ENCODE results near the gene SLC6A8.
"Not testable (repeated sequence)": the region's sequence is repeated elsewhere in the genome, so short reads cannot be mapped to it uniquely, and the experiment has no call there.

SLC6A8 gene

DNA sequence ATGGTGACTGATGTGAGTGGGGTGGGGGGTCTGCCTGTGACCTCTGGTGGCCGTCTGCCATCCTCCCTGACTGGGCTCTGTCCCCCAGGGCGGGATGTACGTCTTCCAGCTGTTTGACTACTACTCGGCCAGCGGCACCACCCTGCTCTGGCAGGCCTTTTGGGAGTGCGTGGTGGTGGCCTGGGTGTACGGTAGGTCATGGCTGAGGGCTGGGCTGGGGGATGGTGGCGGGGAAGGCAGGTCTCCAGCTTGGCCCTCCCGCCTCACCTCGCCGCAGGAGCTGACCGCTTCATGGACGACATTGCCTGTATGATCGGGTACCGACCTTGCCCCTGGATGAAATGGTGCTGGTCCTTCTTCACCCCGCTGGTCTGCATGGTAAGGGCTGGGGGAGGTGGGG is 6.5 kb downstream of the SLC6A8 start:
- DNase-seq, result not testable (repeated sequence)

DNA sequence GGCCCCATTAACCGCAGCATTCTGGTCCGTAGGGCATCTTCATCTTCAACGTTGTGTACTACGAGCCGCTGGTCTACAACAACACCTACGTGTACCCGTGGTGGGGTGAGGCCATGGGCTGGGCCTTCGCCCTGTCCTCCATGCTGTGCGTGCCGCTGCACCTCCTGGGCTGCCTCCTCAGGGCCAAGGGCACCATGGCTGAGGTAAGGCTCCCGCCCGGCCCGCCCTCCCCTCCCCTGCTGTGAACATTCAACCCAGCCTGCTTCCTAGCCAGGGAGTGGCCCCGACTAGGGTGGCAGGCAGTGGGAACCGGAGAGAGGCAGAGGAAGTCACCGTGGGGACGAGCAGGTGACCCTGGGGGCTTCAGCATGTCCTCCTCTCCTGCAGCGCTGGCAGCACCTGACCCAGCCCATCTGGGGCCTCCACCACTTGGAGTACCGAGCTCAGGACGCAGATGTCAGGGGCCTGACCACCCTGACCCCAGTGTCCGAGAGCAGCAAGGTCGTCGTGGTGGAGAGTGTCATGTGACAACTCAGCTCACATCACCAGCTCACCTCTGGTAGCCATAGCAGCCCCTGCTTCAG is 7.1 kb downstream of the SLC6A8 start:
- no peak for DNase-seq

DNA sequence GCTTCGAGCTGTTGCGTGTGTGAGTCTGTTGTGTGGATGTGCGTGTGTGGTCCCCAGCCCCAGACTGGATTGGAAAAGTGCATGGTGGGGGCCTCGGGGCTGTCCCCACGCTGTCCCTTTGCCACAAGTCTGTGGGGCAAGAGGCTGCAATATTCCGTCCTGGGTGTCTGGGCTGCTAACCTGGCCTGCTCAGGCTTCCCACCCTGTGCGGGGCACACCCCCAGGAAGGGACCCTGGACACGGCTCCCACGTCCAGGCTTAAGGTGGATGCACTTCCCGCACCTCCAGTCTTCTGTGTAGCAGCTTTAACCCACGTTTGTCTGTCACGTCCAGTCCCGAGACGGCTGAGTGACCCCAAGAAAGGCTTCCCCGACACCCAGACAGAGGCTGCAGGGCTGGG is 8.4 kb downstream of the SLC6A8 start:
- no peak for DNase-seq

GRCh38 chrX:153696538-153696937 is 8.8 kb downstream of the SLC6A8 start:
- not testable (repeated sequence) for DNase-seq

GRCh38 chrX:153696986-153697722 is 9.4 kb downstream of the SLC6A8 start:
- DNase-seq, result not testable (repeated sequence)

DNA sequence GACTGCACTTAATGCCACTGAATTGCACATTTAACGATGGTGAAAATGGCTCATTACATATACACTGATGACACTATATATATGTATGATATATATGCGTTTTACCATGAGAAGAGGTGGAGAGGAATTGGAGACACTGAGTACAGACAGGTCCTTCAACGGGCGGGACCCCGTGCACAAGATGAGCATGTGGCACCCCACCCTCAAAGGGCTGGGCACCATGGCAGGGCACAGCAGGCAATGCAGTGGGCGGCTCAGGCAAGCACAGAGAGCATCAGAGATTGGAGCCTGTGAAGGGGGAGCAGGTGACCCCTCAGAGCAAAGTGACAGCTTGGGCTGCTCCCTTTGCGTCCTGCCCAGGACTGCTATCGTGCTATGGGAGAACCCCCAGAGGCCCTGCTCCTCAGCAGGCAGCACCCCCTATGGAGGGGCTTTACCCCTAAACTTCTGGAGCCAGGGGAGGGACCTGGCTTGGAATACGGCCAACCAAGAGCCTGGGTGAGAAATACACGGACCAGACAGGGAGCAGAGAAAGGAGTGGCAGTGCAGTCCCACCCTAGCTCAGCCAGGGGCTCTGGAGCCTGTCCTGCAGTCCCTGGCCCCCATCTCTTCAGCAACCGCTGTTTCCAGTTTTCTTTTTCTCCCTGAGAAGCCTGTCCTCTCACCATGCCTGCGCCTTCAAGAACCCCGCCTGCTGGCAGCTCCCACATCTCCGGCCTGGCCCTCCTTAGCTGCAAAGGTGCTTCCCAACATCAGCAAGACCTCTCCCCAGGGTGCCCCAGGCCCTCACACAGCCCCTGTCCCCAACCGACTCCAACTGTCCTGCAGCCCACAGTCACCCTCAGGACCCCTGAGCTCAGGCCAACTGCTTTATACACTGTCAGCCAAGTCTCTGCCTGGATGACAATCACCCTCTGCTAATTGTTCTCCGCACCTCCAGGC is 10.5 kb downstream of the SLC6A8 start:
- no peak for DNase-seq

DNA sequence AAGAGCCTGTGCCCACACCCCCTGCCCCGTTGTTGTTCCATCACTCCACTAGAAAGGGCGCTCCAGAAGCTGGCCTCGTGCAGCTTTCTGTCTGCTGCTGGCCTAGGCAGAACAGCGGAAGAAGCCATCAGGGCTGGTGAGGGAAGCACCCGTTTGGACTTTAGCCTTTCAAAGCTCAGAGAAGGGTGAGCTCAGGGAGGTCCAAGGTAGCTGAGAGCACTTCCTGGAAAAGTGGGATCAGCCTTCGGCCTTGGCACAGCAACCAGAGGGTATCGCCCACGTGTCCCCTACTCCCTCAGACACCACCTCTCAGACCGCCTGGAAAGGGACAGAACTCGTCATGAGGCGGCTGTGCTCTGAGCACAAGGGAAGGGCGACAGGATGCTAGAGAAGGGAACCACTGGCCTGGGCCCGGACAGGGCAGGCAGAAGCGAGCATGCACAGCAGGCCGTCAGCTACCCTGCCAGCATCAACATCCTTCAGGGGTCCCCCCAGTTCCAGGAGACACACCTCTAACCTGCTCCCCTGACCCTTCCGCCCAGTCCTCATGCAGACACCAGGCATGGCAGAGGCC is 11.6 kb downstream of the SLC6A8 start:
- not testable (repeated sequence) for DNase-seq

- DNase-seq, result not testable (repeated sequence)
These were observed 12.2 kb downstream of the SLC6A8 start for GRCh38 chrX:153699784-153700371.

DNA sequence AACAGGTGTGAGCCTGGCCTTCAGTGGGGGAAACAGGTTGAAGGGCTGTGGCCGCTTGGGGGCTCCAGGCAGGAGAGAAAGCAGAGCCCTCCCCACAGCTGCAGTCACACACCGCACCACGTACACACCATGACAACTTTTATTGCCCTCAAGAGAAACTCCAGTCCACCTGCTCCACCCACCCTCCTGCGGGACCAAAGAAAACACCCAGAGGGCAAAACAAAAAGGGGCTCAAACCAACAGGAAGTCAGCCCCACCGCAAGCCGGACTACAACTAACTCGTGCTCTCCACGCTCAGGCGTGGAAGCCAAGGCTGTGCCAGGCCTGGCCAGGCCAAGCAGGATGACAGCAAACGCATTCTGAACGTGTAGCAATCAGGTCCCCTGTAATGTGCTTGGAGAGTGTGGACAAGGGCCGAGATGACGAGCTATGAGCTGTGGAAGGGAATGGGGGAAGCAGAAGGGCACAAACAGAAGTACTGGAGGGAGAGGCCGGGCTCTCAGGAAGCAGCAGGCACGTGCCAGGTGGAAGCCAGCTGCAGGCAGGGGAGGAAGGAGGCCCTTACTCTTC is 12.7 kb downstream of the SLC6A8 start:
- DNase-seq, result no peak

- no peak for DNase-seq
These were observed 13.2 kb downstream of the SLC6A8 start for GRCh38 chrX:153700967-153701366.

DNA sequence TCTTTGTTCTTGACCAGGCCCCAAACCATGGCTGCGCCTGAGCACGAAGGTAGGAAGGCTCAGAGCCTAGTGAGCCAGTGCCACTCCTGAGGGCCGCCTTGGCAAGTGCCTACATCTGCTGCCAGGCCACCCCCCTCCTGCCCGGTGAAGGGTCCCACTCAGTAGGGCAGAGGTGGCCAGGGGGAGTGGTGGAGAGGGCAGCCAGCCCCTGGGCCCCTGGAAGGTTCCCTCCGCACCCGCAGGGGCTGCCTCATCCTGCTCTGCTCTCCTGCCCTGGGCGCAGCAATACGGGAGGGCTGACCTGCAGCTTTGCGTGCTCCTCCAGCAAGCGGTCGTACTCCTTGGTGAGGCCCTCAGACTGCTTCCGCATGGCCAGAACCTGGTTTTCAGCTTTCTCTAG is 14.0 kb downstream of the SLC6A8 start:
- DNase-seq, result no peak

GRCh38 chrX:153702336-153703035 is 14.8 kb downstream of the SLC6A8 start:
- DNase-seq, result no peak

- DNase-seq, result no peak
These were observed 15.3 kb downstream of the SLC6A8 start for GRCh38 chrX:153703036-153703370.

- DNase-seq, result no peak
These were observed 16.3 kb downstream of the SLC6A8 start for GRCh38 chrX:153704021-153704526.

GRCh38 chrX:153704631-153705402 is 17.1 kb downstream of the SLC6A8 start:
- DNase-seq, result not testable (repeated sequence)

DNA sequence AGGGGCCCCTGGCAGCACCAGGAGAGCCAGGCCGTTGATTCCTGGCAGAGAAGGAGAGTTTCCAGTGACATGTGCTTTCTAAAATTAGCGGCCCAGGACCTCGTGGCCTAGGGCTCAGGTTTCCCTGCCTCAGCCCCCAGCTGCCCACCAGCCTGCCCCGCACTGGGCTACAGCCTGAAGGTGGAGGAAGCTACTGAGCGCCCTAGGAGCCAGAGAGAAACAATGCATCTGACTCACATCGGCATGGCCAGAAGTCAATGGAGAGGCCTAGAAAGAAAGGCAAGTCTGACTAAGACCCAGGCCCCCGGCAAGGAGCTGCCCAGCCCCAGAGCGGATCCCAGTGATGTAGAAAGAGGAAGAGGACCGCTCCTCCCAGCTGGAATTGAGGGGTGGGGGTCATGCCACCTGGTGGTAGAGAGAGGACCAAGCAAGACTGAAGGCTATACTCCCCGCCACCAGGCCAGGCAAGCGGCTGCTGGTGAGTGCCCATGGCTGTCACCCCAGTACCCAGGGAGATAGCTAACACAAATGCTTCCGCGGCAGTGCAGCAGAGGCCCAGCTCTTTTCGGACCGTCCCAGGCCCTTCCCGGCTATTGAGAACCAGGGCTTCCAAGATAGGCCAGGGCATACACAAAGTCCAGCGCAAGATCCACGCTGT is 17.8 kb downstream of the SLC6A8 start:
- not testable (repeated sequence) for DNase-seq

DNA sequence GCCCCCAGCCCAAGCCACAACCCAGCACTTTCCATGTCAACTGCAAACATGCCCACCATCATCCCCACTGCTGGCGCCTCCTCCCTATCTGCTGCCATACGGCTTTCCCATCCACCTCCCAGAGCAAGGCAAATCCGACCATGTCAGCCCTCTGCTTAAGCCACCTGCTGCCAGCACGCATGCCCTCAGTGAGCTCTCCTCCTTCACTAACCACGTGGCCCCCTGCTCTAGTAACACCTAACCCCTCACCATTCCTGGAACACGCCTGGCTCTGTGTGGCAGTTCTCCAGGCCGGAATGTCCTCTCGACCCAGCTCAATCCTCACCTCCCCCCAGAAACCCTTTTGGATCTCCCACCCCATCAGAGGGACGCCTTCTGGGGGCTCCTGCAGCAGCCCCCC is 19.1 kb downstream of the SLC6A8 start:
- no peak for DNase-seq

DNA sequence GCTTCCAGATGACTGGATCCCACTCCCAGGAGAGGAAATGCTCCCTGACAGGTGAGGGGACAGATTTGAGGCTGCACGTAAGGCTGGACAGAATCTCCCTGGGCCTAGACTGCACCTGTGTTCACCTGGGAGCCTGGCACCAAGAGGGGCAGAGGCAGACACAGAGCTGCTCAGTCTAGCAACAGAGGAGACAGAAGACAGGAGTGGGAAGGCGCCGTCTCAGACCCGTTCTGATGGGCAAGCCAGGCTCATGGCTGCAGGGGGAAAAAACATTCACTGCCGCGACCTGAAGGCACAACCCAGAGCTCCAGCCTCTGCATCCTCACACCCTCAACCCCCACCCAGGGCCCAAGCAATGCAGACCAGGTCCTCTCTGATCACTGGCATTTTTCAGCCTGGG is 19.7 kb downstream of the SLC6A8 start:
- DNase-seq, result no peak

- DNase-seq, result peak; percentile 54
These were observed 20.7 kb downstream of the SLC6A8 start for GRCh38 chrX:153708415-153708814.

All from CD4-positive, alpha-beta T cell treated with Interleukin-17A for 4 hours (primary cell).